Cardiac muscle cell (in vitro differentiated cells and primary cell): ENCODE measurements around the gene SLC9A5. TPM values are rescaled to one million over a fixed set of nuclear protein-coding genes. Genes with fewer than 3 reads are reported as not detected.

ENCODE experiments used
- DNase-seq, 2 donors: peaks; one replicate each; pipeline versions ENCODE4 v3.0.0 to v3.0.0-alpha.2; 2010 to 2017; ENCODE audit warnings: low read depth in 1 of 2, low spot score in 1 of 2
- H3K27ac ChIP-seq: fragments of 200-600 bp; sonication (generic); 2 replicates; pipeline ENCODE4 v1.5.1; 2016
- H3K27me3 ChIP-seq: fragments of 200-600 bp; sonication (generic); 2 replicates; pipeline ENCODE4 v1.6.0; 2016; ENCODE audit warnings: control low read depth
- H3K36me3 ChIP-seq: fragments of 200-600 bp; sonication (generic); 2 replicates; pipeline ENCODE4 v1.5.1; 2016; ENCODE audit warnings: control low read depth
- H3K4me1 ChIP-seq: fragments of 200-600 bp; sonication (generic); 2 replicates; pipeline ENCODE4 v1.8.1; 2017; ENCODE audit warnings: low read depth, mild to moderate bottlenecking, mixed run types
- H3K4me3 ChIP-seq: fragments of 200-600 bp; sonication (generic); 2 replicates; pipeline ENCODE4 v1.5.1; 2016; ENCODE audit warnings: mild to moderate bottlenecking
- H3K9me3 ChIP-seq: fragments of 200-600 bp; sonication (generic); 2 replicates; pipeline ENCODE4 v1.5.1; 2017; ENCODE audit warnings: low read depth, mild to moderate bottlenecking, control low read depth
- CTCF ChIP-seq: IDR thresholded peaks from 2 replicates; pipeline ENCODE4 v1.5.1; 2012; ENCODE audit warnings: low read depth, mild to moderate bottlenecking, low read length
- polyA plus RNA-seq: library from polyadenylated mRNA; unstranded; fragments of >200 nt; fragmentation: Nextera tagmentation; extraction: Ambion mirVana; gene quantifications from 2 replicates; pipeline ENCODE4 v1.2.1, GENCODE V29; 2016
- total RNA-seq: library from RNA; depleted of rRNA; stranded (reverse); fragments of >200 nt; gene quantifications from 2 replicates; pipeline ENCODE4 v1.2.3, GENCODE V29; 2016

The SLC9A5 gene
- total and polyA plus RNA-seq, 2 experiments from 2014 or later = 4.5 to 4.6 TPM

DNA sequence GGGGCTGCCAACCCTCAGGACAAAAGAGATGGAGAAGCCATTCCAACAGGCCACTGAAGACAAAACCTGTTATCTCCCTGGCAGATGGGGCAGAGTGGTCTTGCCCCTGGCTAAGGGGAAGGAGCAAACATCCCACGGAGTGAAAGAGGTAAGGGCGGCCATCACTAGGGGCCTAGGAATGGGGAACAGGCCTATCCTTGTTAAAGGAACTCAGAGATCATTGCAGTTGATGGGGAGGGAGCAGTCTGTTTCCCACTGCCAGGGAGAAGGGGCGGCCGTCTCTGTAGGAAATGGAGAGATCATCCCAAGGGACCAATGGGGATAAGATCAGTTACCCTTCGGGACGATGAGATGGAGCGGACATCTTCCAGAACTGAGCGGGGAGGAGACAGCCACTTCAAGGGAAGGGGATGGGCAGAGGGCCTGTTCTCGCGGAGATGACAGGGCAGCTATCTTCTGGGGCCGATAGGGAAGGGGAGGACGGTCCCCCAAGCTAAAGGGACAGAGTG, 22.4 kb upstream of the SLC9A5 start:
- peaks cover 13% of the 10 kb centered on the region for H3K36me3 ChIP-seq
- H3K4me3 ChIP-seq = peak overlapping the region; percentile 95
- H3K27ac ChIP-seq = no peak overlapping the region

GRCh38 chr16:67226804-67227566, 21.8 kb upstream of the SLC9A5 start, which contains the start of gene TMEM208:
TSS of gene TMEM208 (plus strand) at chr16:67227130. CDS start at chr16:67227219, 89 bp downstream.
- H3K4me3 ChIP-seq = peak within 1 kb of the TSS; percentile 95
- TF ChIP-seq CTCF = peak; percentile 11
- H3K36me3 ChIP-seq = peaks cover 16% of the 10 kb centered on the region
- no peaks in the 10 kb centered on the region for H3K9me3 ChIP-seq
- DNase-seq = peak; percentile 99
- no peak within 1 kb of the TSS for H3K27ac ChIP-seq
- H3K27me3 ChIP-seq = no peaks in the 10 kb centered on the region
- H3K4me1 ChIP-seq = no peaks in the 10 kb centered on the region

More for the DNA sequence above, 22.4 kb upstream of the SLC9A5 start:
- no peak for DNase-seq
- Histone ChIP-seq H3K9me3 (no peaks in the 10 kb centered on the region), H3K4me1 (no peaks in the 10 kb centered on the region), H3K27me3 (no peaks in the 10 kb centered on the region)
- TF ChIP-seq CTCF = no peak

GRCh38 chr16:67227567-67227921, 21.2 kb upstream of the SLC9A5 start:
- no peaks in the 10 kb centered on the region for H3K9me3 ChIP-seq
- no peaks in the 10 kb centered on the region for H3K27me3 ChIP-seq
- TF ChIP-seq CTCF = no peak
- DNase-seq = no peak
- no peaks in the 10 kb centered on the region for H3K4me1 ChIP-seq
- H3K36me3 ChIP-seq = peaks cover 16% of the 10 kb centered on the region
- H3K27ac ChIP-seq = no peak overlapping the region
- H3K4me3 ChIP-seq = peak overlapping the region; percentile 95

- peaks cover 16% of the 10 kb centered on the region for H3K36me3 ChIP-seq
- DNase-seq = no peak
- no peaks in the 10 kb centered on the region for H3K4me1 ChIP-seq
- no peak overlapping the region for H3K4me3 ChIP-seq
- no peaks in the 10 kb centered on the region for H3K9me3 ChIP-seq
- no peak overlapping the region for H3K27ac ChIP-seq
- no peak for TF ChIP-seq CTCF
- no peaks in the 10 kb centered on the region for H3K27me3 ChIP-seq
These were observed 20.6 kb upstream of the SLC9A5 start for GRCh38 chr16:67228034-67228785.

DNA sequence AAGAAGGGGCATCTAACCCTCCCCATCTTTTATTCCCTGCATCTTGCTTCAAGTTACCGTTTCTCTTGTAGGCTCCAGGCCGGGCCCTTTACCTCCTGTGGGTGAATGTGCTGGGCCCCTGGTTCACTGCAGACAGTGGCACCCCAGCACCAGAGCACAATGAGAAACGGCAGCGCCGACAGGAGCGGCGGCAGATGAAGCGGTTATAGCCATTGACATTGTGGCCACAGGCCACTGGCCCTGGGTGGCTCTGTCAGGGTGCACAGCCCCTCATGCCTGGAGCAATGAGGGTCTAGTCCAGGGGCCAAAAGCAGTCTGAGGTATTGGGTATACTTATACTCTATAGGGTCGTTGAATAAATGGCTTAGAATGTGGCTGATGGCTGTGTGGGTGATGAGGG, 19.9 kb upstream of the SLC9A5 start:
- no peak for DNase-seq
- Histone ChIP-seq H3K36me3 (peaks cover 16% of the 10 kb centered on the region), H3K9me3 (no peaks in the 10 kb centered on the region), H3K4me1 (no peaks in the 10 kb centered on the region), H3K27ac (no peak overlapping the region), H3K27me3 (no peaks in the 10 kb centered on the region), H3K4me3 (no peak overlapping the region)
- TF ChIP-seq CTCF = no peak
